Fibroblast of the aortic adventitia (primary cell): ENCODE data around the gene LIPI. TPM values are rescaled to one million over a fixed set of nuclear protein-coding genes. Genes with fewer than 3 reads are reported as not detected.
"Not testable (repeated sequence)": the region's sequence is repeated elsewhere in the genome, so short reads cannot be mapped to it uniquely, and the experiment has no call there.

Experiments
- DNase-seq: peaks from one replicate; pipeline ENCODE4 v3.0.0-alpha.2; 2010; ENCODE audit warnings: low read depth
- H3K4me3 ChIP-seq: 2 replicates; pipeline ENCODE4 v1.5.1; 2011; ENCODE audit warnings: low read depth, mild to moderate bottlenecking, control low read depth, low read length, moderate library complexity
- small RNA-seq: library from RNA; depleted of rRNA; stranded (forward); fragments of <200 nt; gene quantifications from one replicate; pipeline ENCODE3, GENCODE V24; 2012
- total RNA-seq: library from RNA; depleted of rRNA; stranded (reverse); fragments of >200 nt; gene quantifications from 2 replicates; pipeline ENCODE4 v1.2.3, GENCODE V29; 2012; ENCODE audit warnings: low replicate concordance
- TF ChIP-seq, protein P1 (sequence below): IDR thresholded peaks from 2 replicates; pipeline ENCODE4 v1.5.1; 2011; ENCODE audit warnings: mild to moderate bottlenecking, low read length, control low read depth, inconsistent platforms; ENCODE audit not compliant: insufficient read depth

LIPI gene
- total RNA-seq, 1 donor = not detected

DNA sequence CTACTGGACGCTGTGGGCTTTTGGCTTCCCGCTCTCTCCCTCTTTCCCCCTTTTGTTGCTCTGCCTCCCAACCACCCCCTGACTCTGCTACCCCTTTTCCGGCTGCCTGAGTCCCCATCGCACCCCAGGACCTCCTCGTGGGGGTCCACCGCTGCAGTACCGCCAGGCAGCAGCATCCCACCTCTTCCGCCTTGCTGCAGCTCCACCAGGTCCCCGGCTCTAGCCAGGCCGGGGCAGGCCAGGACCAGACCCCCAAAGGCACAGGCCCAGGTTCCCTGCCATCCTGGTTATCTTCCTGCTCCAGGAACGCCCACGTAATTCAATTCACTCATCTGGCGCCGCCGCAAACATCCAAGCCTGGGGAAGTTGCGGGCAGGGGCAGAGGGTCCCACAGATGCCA, 139.8 kb downstream of the LIPI start:
- TF ChIP-seq, protein P1, sequence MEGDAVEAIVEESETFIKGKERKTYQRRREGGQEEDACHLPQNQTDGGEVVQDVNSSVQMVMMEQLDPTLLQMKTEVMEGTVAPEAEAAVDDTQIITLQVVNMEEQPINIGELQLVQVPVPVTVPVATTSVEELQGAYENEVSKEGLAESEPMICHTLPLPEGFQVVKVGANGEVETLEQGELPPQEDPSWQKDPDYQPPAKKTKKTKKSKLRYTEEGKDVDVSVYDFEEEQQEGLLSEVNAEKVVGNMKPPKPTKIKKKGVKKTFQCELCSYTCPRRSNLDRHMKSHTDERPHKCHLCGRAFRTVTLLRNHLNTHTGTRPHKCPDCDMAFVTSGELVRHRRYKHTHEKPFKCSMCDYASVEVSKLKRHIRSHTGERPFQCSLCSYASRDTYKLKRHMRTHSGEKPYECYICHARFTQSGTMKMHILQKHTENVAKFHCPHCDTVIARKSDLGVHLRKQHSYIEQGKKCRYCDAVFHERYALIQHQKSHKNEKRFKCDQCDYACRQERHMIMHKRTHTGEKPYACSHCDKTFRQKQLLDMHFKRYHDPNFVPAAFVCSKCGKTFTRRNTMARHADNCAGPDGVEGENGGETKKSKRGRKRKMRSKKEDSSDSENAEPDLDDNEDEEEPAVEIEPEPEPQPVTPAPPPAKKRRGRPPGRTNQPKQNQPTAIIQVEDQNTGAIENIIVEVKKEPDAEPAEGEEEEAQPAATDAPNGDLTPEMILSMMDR = no peak
- no peak overlapping the region for H3K4me3 ChIP-seq
- DNase-seq = no peak

DNA sequence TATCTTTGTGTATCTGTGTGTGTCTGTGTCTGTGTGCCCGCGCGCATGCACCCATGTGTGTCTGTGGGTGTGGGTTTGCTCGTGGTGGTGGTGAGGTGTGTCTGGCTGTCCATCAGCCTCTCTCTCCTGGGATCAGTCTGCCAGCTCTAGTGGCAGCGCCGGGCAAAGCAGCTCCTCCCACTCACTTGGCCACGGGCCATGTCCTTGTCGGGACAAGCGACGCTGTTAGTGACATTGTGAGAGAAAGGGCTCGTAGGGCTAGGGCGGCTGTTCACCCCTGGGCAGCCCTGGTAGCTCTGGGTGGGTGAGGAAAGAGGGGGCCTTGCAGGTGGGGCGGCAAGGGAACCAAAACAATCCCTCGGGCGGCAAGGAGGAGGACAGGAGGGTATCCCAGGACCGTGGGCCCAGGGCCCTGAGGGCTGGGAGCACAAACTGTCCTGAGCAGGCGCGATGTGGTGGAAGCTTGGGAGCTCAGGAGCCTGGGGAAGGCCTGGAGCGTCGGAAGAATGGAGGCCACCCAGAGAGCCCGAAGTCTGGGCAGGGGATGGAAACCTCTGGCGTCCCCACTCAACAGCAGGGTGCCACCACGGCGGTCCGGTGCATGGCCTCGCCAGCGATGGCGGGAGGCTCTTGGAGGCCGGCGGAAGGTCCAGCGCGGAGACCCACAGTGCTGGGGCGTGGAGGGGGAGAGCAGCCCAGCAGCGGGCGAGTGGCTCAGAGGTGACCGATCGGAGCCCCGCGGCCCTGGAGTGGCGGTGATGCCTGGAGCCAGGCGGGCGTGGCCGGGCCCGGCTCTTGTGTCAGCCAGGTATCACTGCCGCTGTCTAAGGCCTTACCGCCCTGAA, 140.5 kb downstream of the LIPI start:
- TF ChIP-seq, protein P1 = no peak
- no peak overlapping the region for H3K4me3 ChIP-seq
- DNase-seq = no peak

DNA sequence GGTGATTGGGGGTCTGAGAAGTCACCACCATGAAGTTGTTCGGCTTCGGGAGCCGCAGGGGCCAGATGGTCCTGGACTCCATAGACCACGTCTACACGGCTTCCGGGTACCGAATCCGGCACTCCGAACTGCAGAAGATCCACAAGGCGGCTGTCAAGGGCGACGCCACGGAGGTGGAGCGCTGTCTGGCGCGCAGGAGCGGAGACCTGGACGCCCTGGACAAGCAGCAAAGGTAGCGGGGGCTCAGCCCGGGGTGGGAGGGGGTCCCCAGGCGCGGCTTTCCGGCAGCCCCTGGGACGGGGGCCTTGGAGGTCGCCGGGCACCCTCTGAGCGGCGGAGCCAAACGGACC, 146.5 kb downstream of the LIPI start:
- TF ChIP-seq, protein P1 = no peak
- DNase-seq = no peak
- H3K4me3 ChIP-seq = no peak overlapping the region

DNA sequence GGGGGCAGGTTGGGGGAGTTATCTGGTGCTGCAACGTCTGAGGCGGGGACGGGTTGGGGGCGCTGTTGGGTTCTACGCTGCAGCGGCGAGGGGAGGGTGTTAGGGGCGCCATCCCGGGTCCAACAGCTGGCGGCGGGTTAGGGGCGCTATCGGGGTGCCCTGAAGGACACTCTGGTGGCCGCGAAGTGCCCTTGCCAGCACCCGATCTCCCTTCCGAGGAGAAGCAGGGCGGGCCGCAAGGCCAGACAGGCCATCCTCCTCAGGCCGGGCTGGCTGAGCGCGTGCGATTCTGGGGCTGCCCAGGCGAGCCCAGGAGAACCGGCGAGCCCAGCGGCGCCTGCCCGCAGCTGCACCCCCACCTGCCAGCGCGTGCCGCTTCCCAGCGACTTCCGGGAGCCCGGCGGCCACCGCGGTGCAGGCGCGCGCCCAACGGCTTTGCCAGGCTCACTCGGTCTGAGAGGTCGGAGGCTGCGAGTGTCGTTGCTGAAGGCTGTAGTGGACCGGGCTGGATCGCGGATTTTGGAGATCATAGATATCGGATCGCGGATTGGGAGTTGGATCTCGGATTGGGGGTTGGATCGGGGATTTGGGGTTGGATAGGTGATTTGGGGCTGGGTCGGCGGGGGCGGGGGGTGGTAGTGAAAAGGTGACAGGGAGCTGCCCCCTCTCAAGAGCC, 147.0 kb downstream of the LIPI start:
- H3K4me3 ChIP-seq, DNase-seq: not testable (repeated sequence)

DNA sequence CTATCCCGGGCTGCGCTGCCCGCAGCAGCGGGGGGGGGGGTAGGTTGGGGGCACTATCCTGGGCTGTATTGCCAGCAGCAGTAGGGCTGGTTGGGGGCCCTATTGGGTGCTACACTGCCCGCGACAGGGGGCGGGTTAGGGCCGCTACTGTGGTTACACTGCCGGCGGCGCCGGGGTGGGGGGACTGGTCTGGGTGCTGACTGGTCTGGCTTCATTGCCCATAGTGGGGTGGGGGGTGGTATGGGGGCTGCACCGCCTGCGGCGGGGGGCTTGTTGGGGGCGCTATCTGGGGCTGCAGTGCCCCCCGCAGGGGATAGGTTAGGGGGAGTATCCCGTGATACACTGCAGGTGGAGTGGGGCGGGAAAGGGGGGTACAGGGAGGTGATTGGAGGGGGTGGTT, 148.1 kb downstream of the LIPI start:
- H3K4me3 ChIP-seq, DNase-seq: not testable (repeated sequence)

DNA sequence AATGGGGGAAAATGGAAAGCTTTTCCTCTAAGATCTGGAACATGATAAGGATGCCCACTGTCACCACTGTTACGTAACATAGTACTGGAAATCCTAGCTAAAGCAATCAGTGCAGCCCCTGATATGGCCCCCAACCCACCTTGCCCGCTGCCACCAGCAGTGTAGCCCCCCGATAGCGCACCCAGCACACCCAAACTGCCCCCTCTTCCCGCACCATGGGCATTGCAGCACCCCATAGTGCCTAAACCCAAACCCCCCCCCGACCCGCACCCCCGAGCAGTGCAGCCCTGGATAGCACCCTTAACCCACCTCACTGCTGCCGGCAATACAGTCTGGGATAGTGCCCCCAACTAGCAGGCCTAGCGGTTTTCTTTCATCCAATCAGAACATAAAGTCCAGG, 148.9 kb downstream of the LIPI start:
- not testable (repeated sequence) for H3K4me3 ChIP-seq, DNase-seq

DNA sequence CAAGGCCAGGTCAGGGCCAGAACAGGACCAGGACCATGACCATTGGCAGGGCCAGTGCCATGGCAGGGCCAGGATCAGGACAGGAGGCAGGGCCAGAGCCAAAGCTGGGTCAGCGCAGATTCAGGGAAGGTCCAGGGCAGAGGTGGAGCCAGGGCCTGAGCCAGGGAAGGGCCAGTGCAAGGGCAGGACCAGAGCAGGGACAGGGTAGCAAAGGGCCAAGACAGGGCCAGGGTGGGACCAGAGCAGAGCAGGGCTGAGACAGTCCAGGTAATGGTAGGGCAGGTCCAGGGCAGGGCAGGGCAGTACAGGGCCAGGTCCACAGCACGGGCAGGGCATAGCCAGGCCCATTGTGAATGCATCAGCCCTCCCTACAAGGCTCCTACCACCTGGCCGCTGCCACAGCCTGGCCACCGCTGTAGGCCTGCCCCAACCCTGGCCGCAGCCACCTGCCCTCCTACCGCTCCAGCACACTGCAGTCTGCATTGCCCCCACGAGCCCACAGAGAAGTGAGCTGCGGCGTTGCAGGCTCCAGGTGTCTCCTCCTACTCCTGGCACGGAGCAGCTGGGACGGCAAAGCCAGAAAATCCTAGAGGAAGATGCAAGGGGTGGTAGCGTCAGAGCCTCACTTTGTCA, 151.6 kb downstream of the LIPI start:
- not testable (repeated sequence) for H3K4me3 ChIP-seq, DNase-seq

Small RNA genes lying within 50 kb of the gene (small RNA-seq; reads per million reads assigned to genes)
- gene RF01518 (not detected), gene RNA5SP488 (not detected)

Other genes with a start within 250 kb of the LIPI start
- gene RBM11, start 5.2 kb upstream of the LIPI start, total RNA-seq = not detected in 2 replicates
- 21.0 and 78.3 TPM in 2 replicates for gene HSPA13, start 172.2 kb upstream of the LIPI start, total RNA-seq